ENCODE results near the gene KIF25.

Gene KIF25

DNA sequence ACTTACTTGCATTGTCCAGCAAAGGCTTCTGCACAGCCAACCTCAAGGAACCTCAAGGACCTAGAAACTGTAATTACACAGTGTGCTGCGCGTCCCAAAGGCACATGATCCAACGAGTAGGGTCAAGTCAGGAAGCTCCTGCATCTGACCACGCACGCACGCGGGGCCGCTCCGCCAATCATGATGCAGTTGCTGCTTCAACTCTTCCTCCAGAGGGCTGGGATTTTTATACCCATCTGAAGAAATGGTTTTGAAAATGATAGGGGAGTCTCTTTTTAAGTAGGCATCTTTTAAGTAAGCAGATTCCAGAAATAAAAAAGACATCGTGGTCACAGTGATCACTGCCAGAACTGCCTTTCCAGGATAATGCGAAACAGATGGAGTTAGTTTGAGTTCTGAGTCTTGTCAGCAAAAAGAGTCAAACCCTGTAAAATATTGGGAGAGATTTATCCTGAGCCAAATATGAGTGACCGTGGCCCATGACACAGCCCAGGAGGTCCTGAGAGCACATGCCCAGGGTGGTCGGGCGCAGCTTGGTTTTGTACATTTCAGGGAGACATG is 34.0 kb downstream of the KIF25 start:
- no peaks in the 10 kb centered on the region for H3K36me3 ChIP-seq (ENCODE audit: insufficient read depth, low read length)
- peaks cover 21% of the 10 kb centered on the region for H3K4me1 ChIP-seq (ENCODE audit: insufficient read depth, low read length)
- H3K4me3 ChIP-seq (ENCODE audit: low read length): no peak overlapping the region
- H2AFZ ChIP-seq (ENCODE audit: low read depth, low read length): peak overlapping the region; percentile 66
- peaks cover 4% of the 10 kb centered on the region for H3K9me3 ChIP-seq (ENCODE audit: low read length)
- no peaks in the 10 kb centered on the region for H3K27me3 ChIP-seq (ENCODE audit: insufficient read depth, low read length)

DNA sequence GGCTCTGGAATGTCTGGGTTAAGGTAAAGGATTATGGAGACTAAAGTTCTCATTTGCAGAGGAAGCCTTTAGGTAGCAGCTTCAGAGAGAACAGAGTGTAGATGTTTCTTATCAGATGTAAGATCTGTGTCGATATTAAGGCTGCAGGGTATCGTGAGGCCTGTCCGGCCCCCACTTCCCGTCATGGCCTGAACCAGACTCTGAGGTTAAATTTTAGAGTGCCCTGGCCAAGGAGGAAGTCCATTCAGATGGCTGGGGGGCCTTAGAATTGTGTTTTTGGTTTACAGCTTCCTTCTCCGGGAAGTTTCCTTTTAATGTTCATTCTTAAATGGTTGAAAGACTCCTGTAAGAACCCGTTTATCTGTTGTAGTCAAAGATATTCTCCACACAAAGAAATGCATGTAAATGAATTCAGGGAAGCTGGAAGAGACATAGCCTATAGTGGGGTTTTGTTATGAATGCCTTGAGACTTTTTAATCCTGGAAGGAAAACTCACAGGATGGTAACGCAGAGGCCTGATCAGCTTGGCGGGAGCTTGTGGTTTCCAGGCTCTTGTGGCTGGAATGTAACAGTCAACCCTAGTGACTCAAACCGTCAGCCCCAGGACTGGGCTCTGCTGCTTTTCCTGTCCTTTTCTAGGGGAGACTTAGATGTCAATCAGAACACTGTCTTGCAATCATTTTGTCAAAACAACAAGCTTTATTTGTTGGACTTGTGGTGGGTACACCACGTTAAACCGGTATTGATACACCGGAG is 34.7 kb downstream of the KIF25 start:
- peaks cover 21% of the 10 kb centered on the region for H3K4me1 ChIP-seq (ENCODE audit: insufficient read depth, low read length)
- H3K36me3 ChIP-seq (ENCODE audit: insufficient read depth, low read length): no peaks in the 10 kb centered on the region
- no peak overlapping the region for H3K4me3 ChIP-seq (ENCODE audit: low read length)
- no peaks in the 10 kb centered on the region for H3K27me3 ChIP-seq (ENCODE audit: insufficient read depth, low read length)
- H2AFZ ChIP-seq (ENCODE audit: low read depth, low read length): peak overlapping the region; percentile 66
- H3K9me3 ChIP-seq (ENCODE audit: low read length): peaks cover 4% of the 10 kb centered on the region

DNA sequence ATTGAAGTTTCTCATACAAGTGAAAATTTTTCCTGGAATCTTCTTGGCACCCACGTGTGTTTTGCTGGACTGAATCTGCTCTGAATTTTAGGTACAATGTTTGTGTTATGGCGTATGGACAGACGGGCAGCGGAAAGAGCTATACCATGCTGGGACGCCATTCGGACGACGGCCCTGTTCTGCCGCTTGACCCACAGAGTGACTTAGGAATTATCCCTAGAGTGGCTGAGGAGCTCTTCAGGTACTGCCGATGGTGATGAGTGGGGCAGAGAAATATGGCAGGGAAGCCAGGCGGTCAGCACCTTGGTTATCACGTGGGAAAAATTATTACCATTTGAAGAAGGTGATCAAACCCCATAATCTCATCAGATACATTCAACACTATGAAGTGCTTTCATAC is 36.3 kb downstream of the KIF25 start:
- no peak overlapping the region for H2AFZ ChIP-seq (ENCODE audit: low read depth, low read length)
- no peaks in the 10 kb centered on the region for H3K36me3 ChIP-seq (ENCODE audit: insufficient read depth, low read length)
- peaks cover 9% of the 10 kb centered on the region for H3K9me3 ChIP-seq (ENCODE audit: low read length)
- H3K27me3 ChIP-seq (ENCODE audit: insufficient read depth, low read length): no peaks in the 10 kb centered on the region
- peaks cover 21% of the 10 kb centered on the region for H3K4me1 ChIP-seq (ENCODE audit: insufficient read depth, low read length)
- H3K4me3 ChIP-seq (ENCODE audit: low read length): no peak overlapping the region

DNA sequence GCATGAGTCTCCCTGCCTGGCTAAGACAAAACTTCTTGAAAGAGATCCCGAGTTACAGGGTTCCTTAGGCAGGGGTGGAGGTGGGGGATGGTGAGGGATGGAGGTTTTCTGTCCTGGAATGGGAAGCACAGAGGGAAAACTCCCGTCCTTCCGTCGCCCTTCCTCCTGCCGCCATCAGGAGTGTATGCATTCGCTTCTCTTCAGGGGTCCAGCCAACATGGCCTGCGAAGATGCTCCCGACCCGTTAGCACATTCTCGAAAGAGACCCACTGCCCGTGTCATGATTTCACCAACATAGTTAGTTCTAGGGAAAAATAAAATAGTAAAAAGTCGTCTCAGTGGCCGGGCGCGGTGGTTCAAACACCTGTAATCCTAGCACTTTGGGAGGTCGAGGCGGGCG is 37.1 kb downstream of the KIF25 start:
- peaks cover 21% of the 10 kb centered on the region for H3K4me1 ChIP-seq (ENCODE audit: insufficient read depth, low read length)
- H3K36me3 ChIP-seq (ENCODE audit: insufficient read depth, low read length): no peaks in the 10 kb centered on the region
- peaks cover 13% of the 10 kb centered on the region for H3K9me3 ChIP-seq (ENCODE audit: low read length)
- H3K4me3 ChIP-seq (ENCODE audit: low read length): no peak overlapping the region
- no peak overlapping the region for H2AFZ ChIP-seq (ENCODE audit: low read depth, low read length)
- H3K27me3 ChIP-seq (ENCODE audit: insufficient read depth, low read length): no peaks in the 10 kb centered on the region

DNA sequence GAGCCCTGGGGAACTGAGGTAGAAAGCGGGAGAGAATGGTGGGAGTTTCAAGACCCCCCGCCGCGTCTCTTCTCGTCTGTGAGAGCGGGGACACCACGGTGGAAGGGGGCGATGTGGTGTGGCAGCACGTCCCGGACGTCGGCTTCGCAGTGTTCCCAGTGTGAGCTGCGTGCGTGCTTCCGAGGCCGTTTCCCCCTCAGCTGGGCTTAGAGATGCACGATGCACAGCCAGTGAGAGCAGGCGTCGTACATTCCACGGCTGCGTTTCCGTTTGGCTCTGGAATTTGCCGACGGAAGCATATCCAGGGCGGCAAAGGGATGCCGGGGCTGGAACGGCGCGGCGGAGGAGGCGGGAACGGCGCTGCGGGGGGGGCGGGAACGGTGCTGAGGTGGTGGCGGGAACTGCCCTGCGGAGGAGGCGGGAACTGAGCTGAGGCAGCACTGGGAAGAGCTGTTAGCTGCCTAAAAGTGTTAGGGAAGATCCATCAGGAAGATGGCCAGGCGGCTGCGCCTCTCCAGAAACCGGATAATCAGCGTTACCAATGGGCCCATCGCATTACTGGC is 37.7 kb downstream of the KIF25 start:
- Histone ChIP-seq H3K27me3 (ENCODE audit: insufficient read depth, low read length) (no peaks in the 10 kb centered on the region), H3K4me1 (ENCODE audit: insufficient read depth, low read length) (peaks cover 21% of the 10 kb centered on the region), H3K4me3 (ENCODE audit: low read length) (no peak overlapping the region), H3K9me3 (ENCODE audit: low read length) (peaks cover 16% of the 10 kb centered on the region), H3K36me3 (ENCODE audit: insufficient read depth, low read length) (no peaks in the 10 kb centered on the region), H2AFZ (ENCODE audit: low read depth, low read length) (no peak overlapping the region)

DNA sequence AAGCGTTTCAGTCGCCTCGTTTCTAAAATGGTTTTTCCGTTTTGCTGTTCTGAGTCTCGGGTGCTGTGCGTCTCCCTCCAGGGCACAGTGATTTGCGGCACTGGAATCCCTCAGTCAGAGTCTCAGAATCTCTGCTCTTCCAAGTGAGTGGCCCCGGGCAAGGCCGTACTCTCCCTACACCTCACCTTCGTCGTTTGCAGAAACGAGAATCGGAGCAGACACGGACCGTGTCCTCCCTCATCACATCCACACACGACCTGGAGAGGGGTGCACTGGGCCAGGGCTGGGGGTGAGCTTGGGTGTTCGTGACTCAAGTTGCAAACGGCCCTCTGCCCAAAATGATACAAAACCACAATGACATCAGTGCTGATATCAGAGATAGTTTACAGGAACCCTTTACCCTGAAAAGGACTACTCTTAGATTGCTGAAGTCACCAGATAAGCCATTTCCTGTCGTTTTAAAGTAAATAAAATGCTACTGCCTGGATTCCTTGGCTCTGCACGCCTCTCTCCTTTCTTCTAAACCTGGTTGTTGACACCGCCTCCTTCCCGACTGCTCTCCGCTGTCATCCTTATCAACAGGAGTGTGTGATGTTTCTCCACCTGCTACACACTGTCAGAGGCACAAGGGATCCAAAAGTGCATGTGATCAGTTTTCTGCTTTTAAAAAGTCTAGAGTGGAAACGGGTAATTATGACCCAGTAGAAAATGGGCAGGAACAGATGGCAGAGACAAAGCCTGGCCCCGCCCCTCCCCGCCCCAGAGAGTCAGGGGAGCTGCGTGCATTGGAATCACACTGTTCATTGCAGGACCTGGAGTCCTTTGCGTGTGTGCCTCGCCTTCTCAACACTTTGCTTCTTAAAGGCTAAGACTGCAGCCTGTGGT is 38.4 kb downstream of the KIF25 start:
- Histone ChIP-seq H2AFZ (ENCODE audit: low read depth, low read length) (no peak overlapping the region), H3K4me3 (ENCODE audit: low read length) (no peak overlapping the region), H3K9me3 (ENCODE audit: low read length) (peaks cover 21% of the 10 kb centered on the region), H3K4me1 (ENCODE audit: insufficient read depth, low read length) (peaks cover 17% of the 10 kb centered on the region), H3K36me3 (ENCODE audit: insufficient read depth, low read length) (no peaks in the 10 kb centered on the region), H3K27me3 (ENCODE audit: insufficient read depth, low read length) (no peaks in the 10 kb centered on the region)

DNA sequence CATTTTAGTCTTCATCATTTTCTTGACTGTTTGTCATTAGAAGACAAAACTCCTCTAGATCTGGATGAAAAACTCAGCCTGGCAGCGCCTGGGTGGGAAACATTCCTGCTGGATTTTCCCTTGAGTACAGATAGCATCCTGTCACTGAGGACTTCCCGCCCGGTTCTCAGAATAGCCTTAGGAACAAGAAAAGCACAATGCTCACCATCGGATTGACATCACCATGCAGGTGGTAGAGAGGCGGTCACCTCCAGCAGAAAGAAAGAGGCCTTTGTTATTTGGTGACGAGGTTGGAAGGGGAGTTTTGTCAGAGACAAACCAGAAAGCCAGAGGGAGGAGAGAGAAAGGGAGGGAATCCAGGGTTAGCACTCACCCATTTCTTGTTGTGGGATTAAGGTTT is 39.8 kb downstream of the KIF25 start:
- Histone ChIP-seq H3K36me3 (ENCODE audit: insufficient read depth, low read length) (no peaks in the 10 kb centered on the region), H3K4me3 (ENCODE audit: low read length) (no peak overlapping the region), H3K4me1 (ENCODE audit: insufficient read depth, low read length) (peaks cover 7% of the 10 kb centered on the region), H3K9me3 (ENCODE audit: low read length) (peaks cover 29% of the 10 kb centered on the region), H3K27me3 (ENCODE audit: insufficient read depth, low read length) (no peaks in the 10 kb centered on the region), H2AFZ (ENCODE audit: low read depth, low read length) (no peak overlapping the region)

DNA sequence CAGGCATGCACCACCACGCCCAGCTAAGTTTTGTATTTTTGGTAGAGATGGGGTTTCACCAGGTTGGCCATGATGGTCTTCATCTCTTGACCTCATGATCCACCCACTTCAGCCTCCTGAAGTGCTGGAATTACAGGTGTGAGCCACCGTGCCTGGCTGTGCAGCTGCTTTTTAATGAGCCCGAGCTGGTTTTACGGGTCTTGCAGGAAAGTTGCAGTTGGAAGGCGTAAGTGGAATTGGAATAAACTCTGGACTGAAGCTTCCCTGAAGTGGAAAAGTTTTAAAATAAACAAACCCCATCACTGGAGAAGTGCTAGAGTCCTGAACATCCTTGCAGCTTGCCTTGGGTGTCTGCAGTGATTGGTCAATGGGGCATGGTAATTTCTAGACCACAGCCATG is 40.4 kb downstream of the KIF25 start:
- Histone ChIP-seq H3K27me3 (ENCODE audit: insufficient read depth, low read length) (no peaks in the 10 kb centered on the region), H3K9me3 (ENCODE audit: low read length) (peaks cover 33% of the 10 kb centered on the region), H3K4me1 (ENCODE audit: insufficient read depth, low read length) (peaks cover under 1% of the 10 kb centered on the region), H2AFZ (ENCODE audit: low read depth, low read length) (no peak overlapping the region), H3K36me3 (ENCODE audit: insufficient read depth, low read length) (no peaks in the 10 kb centered on the region), H3K4me3 (ENCODE audit: low read length) (no peak overlapping the region)

DNA sequence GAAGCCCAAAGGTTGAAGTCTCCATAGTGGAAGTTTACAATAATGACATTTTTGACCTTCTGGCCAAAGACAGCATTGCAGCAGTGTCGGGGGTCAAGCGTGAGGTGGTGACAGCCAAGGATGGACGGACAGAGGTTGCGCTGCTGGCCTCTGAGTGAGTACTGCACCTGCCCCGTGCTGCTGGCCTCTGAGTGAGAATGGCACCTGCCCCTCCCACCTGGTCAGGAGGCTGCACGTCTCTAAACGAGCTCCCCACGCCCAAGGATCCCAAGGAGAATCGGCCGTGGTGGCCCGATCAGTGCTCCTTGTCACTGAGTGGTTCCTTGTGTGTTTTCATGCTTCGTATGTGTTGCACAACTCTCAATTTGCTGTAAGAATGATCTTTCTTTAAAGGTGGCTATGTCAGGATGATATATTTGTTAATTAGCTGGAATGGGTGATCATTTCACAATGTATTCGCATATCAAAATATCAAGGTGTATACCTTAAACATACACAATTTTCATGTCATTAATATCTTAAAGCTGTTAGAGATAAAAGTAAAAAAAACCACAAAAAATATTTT is 41.2 kb downstream of the KIF25 start:
- Histone ChIP-seq H3K4me3 (ENCODE audit: low read length) (no peak overlapping the region), H3K27me3 (ENCODE audit: insufficient read depth, low read length) (no peaks in the 10 kb centered on the region), H3K9me3 (ENCODE audit: low read length) (peaks cover 33% of the 10 kb centered on the region), H3K4me1 (ENCODE audit: insufficient read depth, low read length) (no peaks in the 10 kb centered on the region), H3K36me3 (ENCODE audit: insufficient read depth, low read length) (no peaks in the 10 kb centered on the region), H2AFZ (ENCODE audit: low read depth, low read length) (no peak overlapping the region)

DNA sequence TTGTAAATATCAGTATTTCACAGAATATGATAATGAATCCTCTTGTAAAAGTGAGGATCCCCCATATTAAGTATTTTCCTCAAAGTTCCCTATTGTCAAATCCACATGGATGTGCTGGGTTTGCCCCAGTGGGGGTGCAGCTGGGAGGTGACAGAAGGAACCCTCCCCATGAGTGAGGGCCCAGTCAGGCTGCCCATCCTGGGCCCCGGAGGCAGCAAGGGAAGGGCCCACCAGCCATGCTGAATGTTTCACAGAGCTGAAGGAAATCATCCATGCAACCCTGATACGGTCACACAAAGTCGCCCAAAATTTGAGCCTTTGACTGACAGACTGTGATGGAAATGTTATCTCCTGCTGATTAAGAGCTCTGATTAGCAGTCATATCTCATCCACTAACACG is 41.8 kb downstream of the KIF25 start:
- Histone ChIP-seq H3K27me3 (ENCODE audit: insufficient read depth, low read length) (no peaks in the 10 kb centered on the region), H2AFZ (ENCODE audit: low read depth, low read length) (no peak overlapping the region), H3K9me3 (ENCODE audit: low read length) (peaks cover 33% of the 10 kb centered on the region), H3K36me3 (ENCODE audit: insufficient read depth, low read length) (no peaks in the 10 kb centered on the region), H3K4me1 (ENCODE audit: insufficient read depth, low read length) (no peaks in the 10 kb centered on the region), H3K4me3 (ENCODE audit: low read length) (no peak overlapping the region)

DNA sequence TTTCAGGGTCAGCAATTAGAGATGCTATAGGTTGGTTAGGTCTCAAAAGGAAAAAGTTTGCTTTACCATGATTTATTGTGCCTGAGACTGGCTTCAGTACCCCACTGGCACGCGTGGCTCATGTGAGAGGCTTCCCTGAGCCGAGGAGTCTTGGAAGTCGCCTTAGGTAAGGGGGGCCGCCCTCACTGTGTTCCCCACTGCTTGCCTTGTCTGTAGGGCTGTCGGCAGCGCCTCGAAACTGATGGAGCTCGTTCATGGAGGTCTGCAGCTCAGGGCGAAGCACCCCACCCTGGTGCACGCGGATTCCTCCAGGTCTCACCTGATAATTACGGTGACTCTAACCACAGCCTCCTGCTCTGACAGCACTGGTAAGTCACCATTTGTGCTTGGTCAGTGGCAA is 42.4 kb downstream of the KIF25 start:
- no peaks in the 10 kb centered on the region for H3K27me3 ChIP-seq (ENCODE audit: insufficient read depth, low read length)
- no peak overlapping the region for H3K4me3 ChIP-seq (ENCODE audit: low read length)

DNA sequence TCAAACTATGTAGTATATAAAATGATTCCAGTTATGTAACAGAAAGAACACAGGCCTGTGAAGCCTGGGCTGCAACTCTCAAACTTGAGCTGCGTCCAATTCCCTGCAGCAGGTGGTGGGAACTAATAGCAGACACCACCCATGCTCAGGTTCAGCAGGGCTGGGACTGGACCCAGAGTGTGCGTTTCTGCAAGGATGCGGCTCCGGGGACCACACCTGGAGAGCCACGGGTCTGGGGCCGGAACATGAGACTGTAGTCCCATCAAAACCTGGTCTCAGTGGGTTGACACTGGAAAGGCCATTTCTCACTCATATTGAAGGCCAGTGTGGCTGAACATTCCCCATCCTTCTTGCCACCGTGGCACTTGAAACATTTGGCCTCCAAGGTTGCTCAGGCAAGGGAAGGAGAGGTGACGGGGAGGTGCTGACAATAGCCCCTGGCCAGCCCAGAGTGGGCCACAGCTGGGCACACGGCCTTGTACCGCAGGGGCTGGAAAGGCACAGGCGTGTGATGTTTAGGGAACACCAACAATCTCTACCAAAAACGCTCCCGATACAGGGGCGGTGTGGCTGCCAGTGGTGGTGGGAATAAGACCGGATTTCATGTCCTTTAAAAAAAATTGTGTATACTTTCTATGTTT is 43.5 kb downstream of the KIF25 start:
- no peaks in the 10 kb centered on the region for H3K36me3 ChIP-seq (ENCODE audit: insufficient read depth, low read length)
- peaks cover 28% of the 10 kb centered on the region for H3K9me3 ChIP-seq (ENCODE audit: low read length)
- no peaks in the 10 kb centered on the region for H3K27me3 ChIP-seq (ENCODE audit: insufficient read depth, low read length)
- no peaks in the 10 kb centered on the region for H3K4me1 ChIP-seq (ENCODE audit: insufficient read depth, low read length)
- no peak overlapping the region for H3K4me3 ChIP-seq (ENCODE audit: low read length)
- no peak overlapping the region for H2AFZ ChIP-seq (ENCODE audit: low read depth, low read length)

More for the DNA sequence above, 42.4 kb downstream of the KIF25 start:
- peaks cover 33% of the 10 kb centered on the region for H3K9me3 ChIP-seq (ENCODE audit: low read length)
- H2AFZ ChIP-seq (ENCODE audit: low read depth, low read length): no peak overlapping the region
- H3K4me1 ChIP-seq (ENCODE audit: insufficient read depth, low read length): no peaks in the 10 kb centered on the region
- H3K36me3 ChIP-seq (ENCODE audit: insufficient read depth, low read length): no peaks in the 10 kb centered on the region
